Mucosa of descending colon (tissue), 3 donors: ENCODE results near the gene BAG3. TPM values are rescaled to one million over a fixed set of nuclear protein-coding genes. Genes with fewer than 3 reads are reported as not detected.

Experiments used
- ATAC-seq: fragments of 200-7000 bp; cut with Tn5 transposase; one replicate; pipeline ENCODE4 v1.9.1; 2020; ENCODE audit warnings: mild to moderate bottlenecking, moderate library complexity
- DNase-seq, 3 donors: peaks; one replicate each; pipeline ENCODE4 v3.0.0-alpha.2; 2020
- H3K36me3 ChIP-seq: fragments of 200-600 bp; one replicate; pipeline ENCODE4 v1.8.0; 2021; ENCODE audit warnings: low read depth, mild to moderate bottlenecking
- H3K4me1 ChIP-seq: fragments of 200-600 bp; one replicate; pipeline ENCODE4 v1.8.0; 2021; ENCODE audit warnings: low read depth, mild to moderate bottlenecking
- H3K4me3 ChIP-seq: fragments of 200-600 bp; one replicate; pipeline ENCODE4 v1.8.0; 2021; ENCODE audit warnings: mild to moderate bottlenecking
- H3K9me3 ChIP-seq: fragments of 200-600 bp; one replicate; pipeline ENCODE4 v1.8.0; 2021; ENCODE audit warnings: mild to moderate bottlenecking
- CTCF ChIP-seq: fragments of 200-600 bp; IDR thresholded peaks from one replicate; pipeline ENCODE4 v1.8.0; 2022; ENCODE audit warnings: antibody characterized with exemption, mild to moderate bottlenecking
- intact Hi-C, 2 donors: fragments of 100-400 bp; cut with DNase I in 1 of 2; cut with micrococcal nuclease in 1 of 2; formaldehyde crosslinking; loops; one replicate each; pipeline versions ENCODE4 v1.11.0 to v1.11.1; 2022; cut with DNase I, micrococcal nuclease
- total RNA-seq, 3 donors: library from RNA; stranded (reverse); fragmentation: NEBNext Ultra II Directional in 2 of 3; extraction: Animal tissue kit (Norgen Biotek cat#: 25700) in 2 of 3; gene quantifications; one replicate each; pipeline versions ENCODE4 v1.2.1 to v1.2.4, GENCODE V29; 2021 to 2023
- donor health status: DM: no; HTN: no; CAD: no; lungs with moderate emphysema.
- donor health status: DM: no; HTN: no; CAD: no.
- donor health status: DM: no; HTN: yes; CAD: no.

The BAG3 gene
- total RNA-seq, 3 donors from 2014 or later, result 15.4 to 55.9 (median 26.3) TPM

- DNase-seq, result no peak
- intact Hi-C loops, result loop anchor here in 1 of 2 donors (10.0 kb wide), 1 partner anchor 174 kb away; no protein-coding TSS in a partner anchor
- TF ChIP-seq CTCF, result no peak
- H3K4me3 ChIP-seq, result no peak overlapping the region
- no peaks in the 10 kb centered on the region for H3K9me3 ChIP-seq
- no peaks in the 10 kb centered on the region for H3K4me1 ChIP-seq
- H3K36me3 ChIP-seq, result peaks cover 3% of the 10 kb centered on the region
- ATAC-seq, result peak; percentile 21
These were observed 29.5 kb downstream of the BAG3 start for GRCh38 chr10:119680650-119681081.

GRCh38 chr10:119686465-119687191, 35.4 kb downstream of the BAG3 start:
- peak; percentile 92 for TF ChIP-seq CTCF
- Histone ChIP-seq H3K4me1 (no peaks in the 10 kb centered on the region), H3K36me3 (no peaks in the 10 kb centered on the region), H3K4me3 (no peak overlapping the region), H3K9me3 (no peaks in the 10 kb centered on the region)
- intact Hi-C loops, result loop anchor here in 1 of 2 donors (10.0 kb wide), 1 partner anchor 168 kb away; no protein-coding TSS in a partner anchor
- ATAC-seq (peak; percentile 98), DNase-seq (peak; percentile 65 to 85 (median 77))

GRCh38 chr10:119687192-119688032, 36.2 kb downstream of the BAG3 start:
- no peaks in the 10 kb centered on the region for H3K36me3 ChIP-seq
- TF ChIP-seq CTCF, result no peak
- intact Hi-C loops, result loop anchor here in 1 of 2 donors (10.0 kb wide), 1 partner anchor 167 kb away; no protein-coding TSS in a partner anchor
- no peak overlapping the region for H3K4me3 ChIP-seq
- DNase-seq (no peak), ATAC-seq (no peak)
- H3K9me3 ChIP-seq, result no peaks in the 10 kb centered on the region
- H3K4me1 ChIP-seq, result no peaks in the 10 kb centered on the region

- ATAC-seq (no peak), DNase-seq (no peak)
- TF ChIP-seq CTCF, result no peak
- Histone ChIP-seq H3K4me1 (no peaks in the 10 kb centered on the region), H3K9me3 (no peaks in the 10 kb centered on the region), H3K4me3 (no peak overlapping the region), H3K36me3 (no peaks in the 10 kb centered on the region)
- intact Hi-C loops, result loop anchor here in 1 of 2 donors (10.0 kb wide), 1 partner anchor 167 kb away; no protein-coding TSS in a partner anchor
These were observed 36.9 kb downstream of the BAG3 start for GRCh38 chr10:119688033-119688508.

- TF ChIP-seq CTCF, result no peak
- no peak for ATAC-seq
- DNase-seq, result no peak
- Histone ChIP-seq H3K9me3 (no peaks in the 10 kb centered on the region), H3K4me3 (no peak overlapping the region), H3K36me3 (no peaks in the 10 kb centered on the region), H3K4me1 (no peaks in the 10 kb centered on the region)
- intact Hi-C loops, result loop anchor here in 1 of 2 donors (10.0 kb wide), 1 partner anchor 166 kb away; no protein-coding TSS in a partner anchor
These were observed 37.9 kb downstream of the BAG3 start for GRCh38 chr10:119689016-119689580.
